Aorta (tissue), 5 donors: ENCODE measurements around the gene CLMN. TPM values are rescaled to one million over a fixed set of nuclear protein-coding genes. Genes with fewer than 3 reads are reported as not detected.

Experiments
- ATAC-seq: fragments of 200-7000 bp; cut with Tn5 transposase; one replicate; pipeline ENCODE4 v1.9.1; 2022; ENCODE audit warnings: moderate library complexity; ENCODE audit not compliant: low FRiP score
- DNase-seq, 2 donors: peaks; one replicate each; pipeline ENCODE4 v3.0.0-alpha.2; 2020
- H3K27ac ChIP-seq, 2 donors: one replicate each; pipeline ENCODE4 v1.5.1; 2013; ENCODE audit warnings: low read length in 2 of 2, mild to moderate bottlenecking in 2 of 2, moderate library complexity in 2 of 2, control low read depth in 1 of 2, inconsistent platforms in 1 of 2, low read depth in 1 of 2
- H3K27me3 ChIP-seq, 2 donors: one replicate each; pipeline ENCODE4 v1.6.1; 2013; ENCODE audit warnings: control low read depth in 1 of 2, low read length in 1 of 2, mild to moderate bottlenecking in 1 of 2, moderate library complexity in 1 of 2; ENCODE audit not compliant: insufficient read depth in 2 of 2, control insufficient read depth in 1 of 2
- H3K36me3 ChIP-seq, 2 donors: one replicate each; pipeline ENCODE4 v1.6.1; 2013; ENCODE audit warnings: control low read depth in 1 of 2, low read length in 1 of 2, mild to moderate bottlenecking in 1 of 2; ENCODE audit not compliant: insufficient read depth in 2 of 2, control insufficient read depth in 1 of 2
- H3K4me1 ChIP-seq, 2 donors: one replicate each; pipeline ENCODE4 v1.6.1; 2013; ENCODE audit warnings: low read length in 2 of 2, control low read depth in 1 of 2, mild to moderate bottlenecking in 1 of 2, moderate library complexity in 1 of 2; ENCODE audit not compliant: insufficient read depth in 2 of 2, control insufficient read depth in 1 of 2
- H3K4me3 ChIP-seq, 2 donors: one replicate each; pipeline ENCODE4 v1.5.1; 2013; ENCODE audit warnings: low read length in 2 of 2, control low read depth in 1 of 2, mild to moderate bottlenecking in 1 of 2
- H3K9me3 ChIP-seq: one replicate; pipeline ENCODE4 v1.6.1; 2013; ENCODE audit warnings: mild to moderate bottlenecking, low read length; ENCODE audit not compliant: control insufficient read depth
- WGBS, 2 donors: extraction: QIAGEN DNeasy Blood & Tissue Kit; methylation state at CpG; one replicate each; pipeline ENCODE4 v1.1.7; 2013; 5-methylcytosine and 5-hydroxymethylcytosine counted together
- intact Hi-C, 2 donors: fragments of 100-400 bp; cut with DNase I; formaldehyde crosslinking; loops; one replicate each; pipeline versions ENCODE4 v1.14.2 to v1.15.0; 2022
- polyA plus RNA-seq, 2 donors: library from polyadenylated mRNA; stranded (reverse); fragments of 200-250 nt; gene quantifications; one replicate each; pipeline ENCODE4 v1.2.3, GENCODE V29; 2013
- total RNA-seq, 2 donors: library from RNA; stranded (reverse); fragmentation: NEBNext Ultra II Directional; extraction: Animal tissue kit (Norgen Biotek cat#: 25700); gene quantifications; one replicate each; pipeline ENCODE4 v1.2.1, GENCODE V29; 2021
- donor health status: healthy with polysubstance abuse.
- donor health status: Bipolar disorder and iron deficiency.
- donor health status: DM: no; HTN: no; CAD: no.
- donor health status: DM: no; HTN: no; CAD: no.
- donor health status: DM: yes; HTN: yes; CAD: no.

Gene CLMN
- total and polyA plus RNA-seq, 4 donors, result 3.9 to 18.3 (median 11.0) TPM

DNA sequence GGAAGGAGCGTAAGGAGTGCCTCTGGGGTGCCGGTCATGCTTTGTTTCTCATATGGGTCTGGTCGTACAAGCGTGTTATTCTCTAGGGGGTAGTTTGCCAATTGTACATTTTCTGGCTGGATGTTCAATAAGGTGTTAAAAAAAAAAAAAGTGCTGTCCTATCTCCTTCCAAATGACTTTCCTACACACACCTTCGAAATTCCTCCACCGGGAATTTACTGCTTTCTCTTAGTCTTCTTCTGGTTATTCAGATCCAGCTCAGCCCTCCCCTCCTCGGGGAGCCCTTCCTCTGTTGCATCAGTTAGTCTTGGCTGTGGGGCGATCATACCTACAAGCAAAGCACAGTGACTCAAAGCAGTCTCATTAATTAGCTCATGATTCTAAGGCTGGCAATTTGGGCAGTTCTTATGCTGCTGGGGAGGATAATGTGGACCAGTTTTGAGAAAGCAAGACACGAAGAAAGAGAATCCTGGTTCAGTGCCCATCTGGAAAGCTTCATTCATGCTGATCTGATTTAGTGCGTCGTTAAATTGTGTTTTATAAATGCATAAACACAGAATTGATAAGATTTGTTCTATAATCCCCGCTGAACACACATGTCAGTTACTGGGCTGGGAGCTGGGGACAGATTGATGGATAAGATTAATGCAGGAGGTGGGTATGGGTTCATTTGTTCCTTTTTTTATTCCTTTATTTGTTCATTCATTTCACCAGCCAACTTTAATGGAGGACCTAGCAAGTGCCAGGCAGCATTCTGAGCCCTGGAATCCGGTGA, 9.2 kb upstream of the CLMN start:
- Histone ChIP-seq H3K9me3 (no peaks in the 10 kb centered on the region), H3K27ac (no peak overlapping the region), H3K27me3 (no peaks in the 10 kb centered on the region), H3K4me1 (no peaks in the 10 kb centered on the region), H3K4me3 (no peak overlapping the region), H3K36me3 (no peaks in the 10 kb centered on the region)
- 70 to 76% methylated on average over 13 of the region's 13 CpGs for WGBS, 2 donors
- ATAC-seq (no peak), DNase-seq (no peak)
- intact Hi-C loops, result no loop called here

DNA sequence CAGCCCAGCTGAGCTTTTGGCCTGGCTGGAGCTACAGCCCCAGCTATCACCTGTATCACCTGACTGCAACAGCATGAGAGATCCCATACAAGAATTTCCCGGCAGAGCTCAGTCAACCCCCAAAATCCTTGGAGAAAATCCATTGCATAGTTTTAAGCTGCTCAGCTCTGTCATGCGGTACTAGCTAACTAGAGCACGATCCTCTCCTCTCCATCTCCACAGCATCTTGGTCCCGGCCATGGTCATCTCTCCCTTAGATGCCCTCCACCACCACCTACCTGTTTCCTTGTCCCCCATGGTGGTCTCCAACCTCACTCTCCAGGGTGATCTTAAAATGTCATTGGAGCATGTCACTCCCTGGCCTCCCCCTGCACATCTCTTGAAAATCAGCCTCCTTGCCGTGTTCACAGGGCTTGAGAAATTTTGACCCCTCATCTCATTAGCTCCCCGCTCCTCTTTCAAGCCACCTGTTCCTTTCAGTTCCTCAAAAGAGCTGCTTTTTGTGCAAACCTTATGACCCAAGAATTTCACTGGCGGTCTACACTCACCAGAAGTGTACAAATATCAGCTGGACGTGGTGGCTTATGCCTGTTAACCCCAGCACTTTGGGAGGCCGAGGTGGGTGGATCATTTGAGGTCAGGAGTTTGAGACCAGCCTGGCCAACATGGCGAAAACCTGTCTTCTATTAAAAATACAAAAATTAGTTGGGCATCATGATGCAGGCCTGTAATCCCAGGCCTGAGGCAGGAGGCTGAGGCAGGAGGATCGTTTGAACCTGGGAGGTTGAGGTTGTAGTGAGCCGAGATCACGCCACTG, 8.1 kb upstream of the CLMN start:
- no peaks in the 10 kb centered on the region for H3K9me3 ChIP-seq
- no peak for ATAC-seq
- no peak overlapping the region for H3K4me3 ChIP-seq
- no peak for DNase-seq
- no peaks in the 10 kb centered on the region for H3K4me1 ChIP-seq
- intact Hi-C loops, result no loop called here
- no peaks in the 10 kb centered on the region for H3K36me3 ChIP-seq
- WGBS, 2 donors, result 92% methylated on average over 12 to 13 of the region's 13 CpGs
- no peak overlapping the region for H3K27ac ChIP-seq
- no peaks in the 10 kb centered on the region for H3K27me3 ChIP-seq

DNA sequence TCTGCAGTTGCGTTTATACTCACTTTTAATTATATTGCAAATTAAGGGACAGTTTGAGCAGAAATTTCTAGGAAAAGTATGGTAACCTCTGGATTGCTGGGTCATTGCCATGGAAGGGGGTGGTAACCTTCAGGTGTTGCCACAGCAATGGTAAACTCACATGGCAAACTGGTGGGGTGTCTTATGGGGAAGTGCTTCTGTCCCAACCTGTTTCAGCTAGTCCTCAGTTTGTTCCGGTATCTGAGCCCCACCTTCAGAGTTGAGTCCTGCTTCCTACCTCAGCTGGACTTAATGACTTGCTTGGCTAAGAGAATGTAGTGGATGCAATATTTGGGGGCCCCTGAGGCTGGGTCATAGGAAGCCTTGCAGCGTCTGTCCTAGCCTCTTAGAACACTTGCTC, 7.3 kb upstream of the CLMN start:
- no peak overlapping the region for H3K27ac ChIP-seq
- no peaks in the 10 kb centered on the region for H3K36me3 ChIP-seq
- intact Hi-C loops, result no loop called here
- H3K4me1 ChIP-seq, result no peaks in the 10 kb centered on the region
- DNase-seq, result no peak
- H3K27me3 ChIP-seq, result no peaks in the 10 kb centered on the region
- no peak overlapping the region for H3K4me3 ChIP-seq
- no peak for ATAC-seq
- no peaks in the 10 kb centered on the region for H3K9me3 ChIP-seq
- 94 to 96% methylated on average over 3 of the region's 3 CpGs for WGBS, 2 donors

DNA sequence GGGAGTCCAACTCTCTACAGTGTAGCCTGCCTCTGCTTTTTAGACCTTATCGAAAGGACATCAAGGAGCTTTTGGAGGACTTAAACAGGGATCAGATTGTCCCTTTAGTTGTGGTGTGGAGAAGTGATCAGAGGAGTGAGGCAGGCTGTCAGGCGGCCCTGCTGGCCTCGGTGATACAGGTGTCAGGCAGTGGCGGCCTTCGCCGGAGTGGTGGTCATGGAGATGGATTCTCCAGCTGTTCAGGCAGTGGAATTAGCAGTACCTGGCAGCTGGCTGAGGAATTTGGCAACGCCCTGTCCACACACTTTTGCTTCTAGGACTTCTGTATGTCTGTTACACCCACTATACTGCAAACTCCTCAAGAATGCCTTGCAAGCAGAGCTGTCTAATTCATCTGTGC, 4.2 kb upstream of the CLMN start:
- intact Hi-C loops, result no loop called here
- Histone ChIP-seq H3K9me3 (no peaks in the 10 kb centered on the region), H3K27ac (no peak overlapping the region), H3K36me3 (no peaks in the 10 kb centered on the region), H3K27me3 (no peaks in the 10 kb centered on the region), H3K4me3 (no peak overlapping the region), H3K4me1 (no peaks in the 10 kb centered on the region)
- DNase-seq, result no peak
- ATAC-seq, result no peak
- WGBS, 2 donors, result 95 to 97% methylated on average over 7 of the region's 7 CpGs

DNA sequence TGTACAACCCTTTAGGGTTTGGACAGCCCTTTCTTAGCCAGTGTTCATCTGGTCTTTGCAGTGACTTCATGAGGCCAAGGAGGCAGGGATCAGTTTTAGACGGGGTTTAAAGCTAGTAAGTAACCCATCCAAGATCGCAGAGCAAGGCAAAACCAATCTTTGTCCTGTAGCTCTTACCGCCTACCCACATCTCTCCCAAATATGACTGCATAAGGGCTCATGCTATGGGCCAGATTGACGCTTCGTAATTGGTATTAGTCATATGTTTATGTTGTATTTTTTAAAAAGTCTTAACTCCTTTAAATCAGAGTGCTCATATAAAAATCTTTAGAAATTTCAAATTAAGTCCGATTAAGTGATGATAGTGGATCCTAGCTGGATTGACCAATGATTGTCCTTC, 3.7 kb upstream of the CLMN start:
- Histone ChIP-seq H3K4me3 (no peak overlapping the region), H3K27ac (no peak overlapping the region), H3K27me3 (no peaks in the 10 kb centered on the region), H3K36me3 (no peaks in the 10 kb centered on the region), H3K9me3 (no peaks in the 10 kb centered on the region), H3K4me1 (no peaks in the 10 kb centered on the region)
- DNase-seq, result no peak
- intact Hi-C loops, result no loop called here
- 91 to 92% methylated on average over 6 of the region's 6 CpGs for WGBS, 2 donors
- no peak for ATAC-seq

GRCh38 chr14:95322651-95323050, 2.9 kb upstream of the CLMN start:
- Histone ChIP-seq H3K4me1 (no peaks in the 10 kb centered on the region), H3K27me3 (no peaks in the 10 kb centered on the region), H3K4me3 (no peak overlapping the region), H3K27ac (no peak overlapping the region), H3K36me3 (no peaks in the 10 kb centered on the region), H3K9me3 (no peaks in the 10 kb centered on the region)
- intact Hi-C loops, result no loop called here
- no peak for ATAC-seq
- WGBS, 2 donors, result 94 to 95% methylated on average over 4 of the region's 4 CpGs
- no peak for DNase-seq

GRCh38 chr14:95321693-95322455, 2.2 kb upstream of the CLMN start:
- H3K27me3 ChIP-seq, result no peaks in the 10 kb centered on the region
- intact Hi-C loops, result no loop called here
- H3K36me3 ChIP-seq, result no peaks in the 10 kb centered on the region
- H3K27ac ChIP-seq, result no peak overlapping the region
- no peaks in the 10 kb centered on the region for H3K4me1 ChIP-seq
- H3K9me3 ChIP-seq, result no peaks in the 10 kb centered on the region
- DNase-seq (no peak), ATAC-seq (no peak)
- WGBS, 2 donors, result 88 to 91% methylated on average over 5 of the region's 5 CpGs
- H3K4me3 ChIP-seq, result no peak overlapping the region

- H3K36me3 ChIP-seq, result no peaks in the 10 kb centered on the region
- ATAC-seq (no peak), DNase-seq (no peak)
- WGBS, 2 donors, result 92 to 96% methylated on average over 8 of the region's 8 CpGs
- H3K27ac ChIP-seq, result no peak overlapping the region
- no peaks in the 10 kb centered on the region for H3K4me1 ChIP-seq
- no peaks in the 10 kb centered on the region for H3K27me3 ChIP-seq
- H3K4me3 ChIP-seq, result no peak overlapping the region
- no peaks in the 10 kb centered on the region for H3K9me3 ChIP-seq
- intact Hi-C loops, result no loop called here
These were observed 1.4 kb upstream of the CLMN start for GRCh38 chr14:95320955-95321600.
